ENCODE measurements around the gene RPS3A.
"Not testable (repeated sequence)": the region's sequence is repeated elsewhere in the genome, so short reads cannot be mapped to it uniquely, and the experiment has no call there.

The RPS3A gene

DNA sequence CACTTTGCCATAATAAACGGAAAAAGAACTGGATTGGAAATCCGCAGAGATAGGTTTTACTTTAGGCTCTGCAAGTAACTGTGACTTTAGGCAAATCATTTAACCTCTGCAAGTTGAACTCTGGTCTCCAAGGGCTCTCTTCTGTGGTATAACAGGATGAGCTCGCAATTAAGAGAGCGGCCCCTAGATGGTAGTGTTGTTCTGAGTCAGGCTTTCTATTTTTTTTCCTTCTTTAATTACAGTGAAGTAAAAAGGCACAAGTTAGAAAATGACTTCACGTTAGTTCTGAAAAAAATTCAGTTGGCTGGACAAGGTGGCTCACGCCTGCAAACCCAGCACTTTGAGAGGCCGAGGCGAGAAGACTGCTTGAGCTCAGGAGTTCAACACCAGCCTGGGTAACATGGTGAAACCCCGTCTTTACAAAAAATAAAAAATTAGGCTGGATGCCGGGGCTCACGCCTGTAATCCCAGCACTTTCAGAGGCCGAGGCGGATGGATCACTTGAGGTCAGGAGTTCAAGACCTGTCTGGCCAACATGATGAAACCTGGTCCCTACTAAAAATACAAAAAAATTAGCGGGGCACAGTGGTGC is 18.0 kb downstream of the RPS3A start:
- peak; percentile 47 for DNase-seq

DNA sequence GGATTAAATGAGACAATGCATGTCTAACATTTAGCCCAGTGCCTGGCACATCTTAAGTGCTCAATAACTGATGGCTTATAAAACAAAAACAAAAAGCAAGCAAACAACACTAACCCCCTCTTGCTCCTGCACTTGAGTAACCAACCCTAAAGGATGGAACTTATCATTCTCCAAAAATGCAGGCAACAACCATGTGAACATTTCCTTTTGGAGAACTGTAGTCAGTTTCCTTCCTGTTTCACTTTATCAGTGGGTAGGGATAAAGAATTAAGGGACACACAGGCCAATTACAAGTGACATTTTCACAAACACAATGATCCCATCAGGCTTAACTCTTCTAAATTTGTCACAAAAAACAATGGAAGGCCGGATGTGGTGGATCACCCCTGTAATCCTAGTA is 30.4 kb downstream of the RPS3A start:
- no peak for DNase-seq

GRCh38 chr4:151133311-151133710 is 33.9 kb downstream of the RPS3A start:
- DNase-seq: no peak

DNA sequence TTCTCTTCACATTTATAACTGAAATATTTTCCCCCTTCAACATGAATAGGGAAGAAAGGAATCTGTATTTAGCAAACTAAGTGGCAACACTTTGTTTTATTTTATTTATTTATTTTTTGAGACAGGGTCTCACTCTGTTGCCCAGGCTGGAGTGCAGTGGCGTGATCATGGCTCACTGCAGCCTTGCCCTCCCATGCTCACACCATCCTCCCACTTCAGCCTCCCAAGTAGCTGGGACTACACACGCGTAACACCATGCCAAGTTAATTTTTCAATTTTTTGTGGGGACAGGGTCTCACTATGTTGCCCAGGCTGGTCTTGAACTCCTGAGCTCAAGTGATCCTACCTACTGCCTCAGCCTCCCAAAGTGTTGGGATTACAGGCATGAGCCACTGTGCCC is 36.6 kb downstream of the RPS3A start:
- DNase-seq: not testable (repeated sequence)

DNA sequence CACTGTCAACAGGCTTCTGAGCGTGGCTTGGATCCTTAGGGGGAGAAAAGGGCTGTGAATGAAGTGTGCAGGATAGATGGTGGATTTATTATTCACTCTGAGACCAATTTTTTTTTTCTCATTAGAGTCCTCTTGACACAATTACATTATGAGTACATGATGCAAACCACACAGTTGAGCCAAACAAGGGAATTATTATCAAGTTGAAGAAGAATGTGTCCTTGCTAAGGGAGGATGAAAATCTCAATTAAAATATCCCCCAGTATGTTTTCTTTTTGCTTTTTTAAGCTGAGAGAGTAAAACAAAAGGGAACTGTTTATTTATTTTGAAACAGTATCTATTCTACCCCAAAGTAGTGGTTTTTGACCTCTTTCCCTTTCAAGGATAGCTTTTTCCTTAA is 40.4 kb downstream of the RPS3A start:
- DNase-seq: no peak

GRCh38 chr4:151142758-151143157 is 43.3 kb downstream of the RPS3A start:
- DNase-seq: no peak

DNA sequence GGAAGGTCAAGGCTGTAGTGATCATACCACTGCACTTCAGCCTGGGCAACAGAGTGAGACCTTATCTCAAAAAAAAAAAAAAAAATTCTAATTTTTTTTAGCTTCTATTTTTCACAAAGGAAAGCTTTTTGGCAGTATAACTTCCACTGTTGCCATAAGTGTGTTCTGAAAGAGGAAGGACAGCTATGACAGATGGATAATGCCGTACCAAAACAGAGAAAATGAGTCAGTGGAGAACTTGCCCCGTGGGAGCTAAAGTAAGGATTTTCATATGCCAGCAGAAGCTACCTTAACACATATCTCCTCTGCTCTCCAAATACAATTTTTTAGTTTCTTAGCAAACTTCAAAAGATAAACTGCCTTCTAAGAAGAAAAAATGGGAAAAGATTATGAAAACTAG is 43.7 kb downstream of the RPS3A start:
- DNase-seq: no peak

DNA sequence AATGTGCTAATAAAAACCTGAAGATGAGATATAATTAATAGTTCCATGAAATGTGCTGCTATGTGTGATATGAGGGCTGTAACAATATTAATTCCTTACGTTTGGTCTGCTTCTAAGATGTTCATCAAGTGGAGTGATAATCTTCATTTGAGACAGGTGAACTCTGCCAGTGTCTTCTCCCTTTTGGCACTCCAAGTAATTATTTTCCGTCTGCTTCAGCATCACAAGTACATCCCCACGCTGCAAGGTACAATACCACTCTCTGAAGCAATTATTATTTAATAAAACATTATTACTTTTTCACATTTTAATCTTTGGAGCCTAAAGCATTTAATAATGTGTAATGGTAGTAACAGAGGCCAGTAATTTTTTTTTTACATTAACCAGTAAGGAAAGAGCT is 44.4 kb downstream of the RPS3A start:
- DNase-seq: no peak

GRCh38 chr4:151144329-151145072 is 45.1 kb downstream of the RPS3A start:
- no peak for DNase-seq

DNA sequence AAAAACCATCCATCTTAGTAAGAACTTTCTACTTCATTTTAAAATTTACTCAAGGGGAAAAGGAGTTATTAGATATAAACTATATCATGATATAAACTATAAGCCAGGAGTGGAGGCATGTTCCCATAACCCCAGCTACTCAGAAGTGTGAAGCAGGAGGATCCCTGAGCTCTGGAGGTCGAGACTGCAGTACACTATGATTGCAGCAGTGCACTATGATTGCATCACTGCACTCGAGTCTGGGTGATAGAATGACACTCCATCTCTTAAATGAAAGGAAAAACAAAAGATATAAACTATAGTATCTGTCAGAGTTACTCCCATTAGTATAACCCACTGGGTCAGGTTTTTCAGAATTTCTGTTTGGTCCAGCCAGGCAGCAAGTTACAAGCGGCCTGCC is 47.6 kb downstream of the RPS3A start:
- DNase-seq: no peak

DNA sequence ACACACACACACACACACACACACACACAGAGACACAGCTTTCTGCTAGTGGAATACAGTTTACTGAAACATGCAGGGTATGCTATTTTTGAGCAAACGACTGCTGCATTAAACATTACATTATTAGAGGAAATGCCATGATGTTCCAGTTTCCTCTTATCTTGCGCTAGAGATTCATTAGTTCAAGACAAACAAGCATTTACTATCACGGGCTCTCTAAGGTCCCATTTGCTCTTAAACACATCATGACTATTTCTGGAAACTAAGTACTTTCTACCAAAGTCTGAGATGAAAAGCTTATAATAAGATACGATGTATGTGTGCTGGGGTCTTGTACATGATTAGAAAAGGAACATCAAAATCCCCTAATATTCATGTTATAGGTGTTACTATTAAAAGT is 48.8 kb downstream of the RPS3A start:
- DNase-seq: no peak

- DNase-seq: no peak
Measured at GRCh38 chr4:151150821-151151580, 51.6 kb downstream of the RPS3A start.

GRCh38 chr4:151152028-151152427 is 52.6 kb downstream of the RPS3A start:
- no peak for DNase-seq

DNA sequence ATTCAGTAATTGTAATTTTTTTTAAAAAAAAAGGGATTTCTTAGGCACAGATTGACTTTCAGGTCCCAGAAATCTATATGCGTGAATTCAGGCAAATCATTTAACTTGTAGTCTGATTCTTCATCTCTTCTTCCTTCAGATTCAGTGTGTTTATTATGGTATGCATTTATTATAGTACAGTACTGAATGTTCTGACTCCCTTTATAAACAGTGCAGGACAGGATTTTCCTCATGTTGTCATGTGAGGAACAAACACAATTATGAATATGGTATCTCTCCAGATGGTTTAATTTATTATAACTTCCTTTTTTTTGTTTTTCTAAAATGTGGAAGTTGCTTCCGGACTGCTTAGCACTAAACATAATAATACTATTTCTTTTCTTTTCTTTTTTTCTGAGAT is 54.2 kb downstream of the RPS3A start:
- DNase-seq: no peak

Measured in activated naive CD4-positive, alpha-beta T cell treated with anti-CD3 and anti-CD28 coated beads, Interleukin-2, amount 50 U/mL, for 16 hours (primary cell).